CD14-positive monocyte (primary cell): ENCODE measurements around the gene SLC35F3. TPM values are rescaled to one million over a fixed set of nuclear protein-coding genes. Genes with fewer than 3 reads are reported as not detected.

Experiments used
- DNase-seq, 3 donors: peaks; one replicate each; pipeline ENCODE4 v3.0.0-alpha.2; 2011 to 2022
- H2AFZ ChIP-seq: 2 replicates; pipeline ENCODE4 v1.6.0; 2012; ENCODE audit warnings: mild to moderate bottlenecking, low read depth, low read length, inconsistent platforms; ENCODE audit not compliant: insufficient read depth, poor library complexity, severe bottlenecking
- H3K27ac ChIP-seq, 2 donors: 1 replicate in 1 of 2; 2 replicates in 1 of 2; pipeline ENCODE4 v1.5.1; 2012 to 2013; ENCODE audit warnings: low read length in 2 of 2, control low read depth in 1 of 2, inconsistent platforms in 1 of 2, low read depth in 1 of 2, mild to moderate bottlenecking in 1 of 2
- H3K27me3 ChIP-seq, 2 donors: one replicate each; pipeline versions ENCODE4 v1.6.0 to v1.6.1; 2011 to 2013; ENCODE audit warnings: low read length in 2 of 2; ENCODE audit not compliant: control insufficient read depth in 2 of 2, insufficient read depth in 2 of 2
- H3K36me3 ChIP-seq, 2 donors: replicated peaks in 1 of 2; 1 replicate in 1 of 2; 2 replicates in 1 of 2; pipeline versions ENCODE4 v1.5.1 to v1.6.1; 2012 to 2013; ENCODE audit warnings: low read length in 2 of 2, control low read depth in 1 of 2, inconsistent platforms in 1 of 2, mild to moderate bottlenecking in 1 of 2; ENCODE audit not compliant: insufficient read depth in 2 of 2, control insufficient read depth in 1 of 2
- H3K4me1 ChIP-seq, 2 donors: 1 replicate in 1 of 2; 2 replicates in 1 of 2; pipeline versions ENCODE4 v1.5.1 to v1.6.1; 2012 to 2013; ENCODE audit warnings: low read length in 2 of 2, control low read depth in 1 of 2, inconsistent platforms in 1 of 2, mild to moderate bottlenecking in 1 of 2, moderate library complexity in 1 of 2; ENCODE audit not compliant: insufficient read depth in 2 of 2, control insufficient read depth in 1 of 2
- H3K4me2 ChIP-seq: replicated peaks from 2 replicates; pipeline ENCODE3; 2012; ENCODE audit warnings: low read length, moderate library complexity, mild to moderate bottlenecking; ENCODE audit not compliant: poor library complexity, severe bottlenecking; ENCODE audit errors: extremely low read depth
- H3K4me3 ChIP-seq, 3 experiments: fragments of 200-600 bp in 1 of 3; sonication (generic) in 1 of 3; replicated peaks in 1 of 3; 1 replicate in 2 of 3; 2 replicates in 1 of 3; pipeline ENCODE4 v1.5.1; 2011 to 2013; ENCODE audit warnings: low read length in 3 of 3, mild to moderate bottlenecking in 3 of 3, control low read depth in 2 of 3, low read depth in 2 of 3, inconsistent platforms in 1 of 3, moderate library complexity in 1 of 3
- H3K79me2 ChIP-seq: 2 replicates; pipeline ENCODE4 v1.6.0; 2012; ENCODE audit warnings: mild to moderate bottlenecking, control low read depth, inconsistent platforms, low read length, moderate library complexity; ENCODE audit not compliant: insufficient read depth
- H3K9ac ChIP-seq: 2 replicates; pipeline ENCODE4 v1.6.0; 2017; ENCODE audit warnings: low read length, mild to moderate bottlenecking; ENCODE audit not compliant: insufficient read depth, poor library complexity, severe bottlenecking
- H3K9me3 ChIP-seq, 2 donors: replicated peaks in 1 of 2; 1 replicate in 1 of 2; 2 replicates in 1 of 2; pipeline versions ENCODE4 v1.5.1 to v1.6.1; 2012 to 2013; ENCODE audit warnings: low read length in 2 of 2, control low read depth in 1 of 2; ENCODE audit not compliant: control insufficient read depth in 1 of 2, insufficient read depth in 1 of 2
- H4K20me1 ChIP-seq: 2 replicates; pipeline ENCODE4 v1.6.0; 2012; ENCODE audit warnings: mild to moderate bottlenecking, low read length, control low read depth, moderate library complexity; ENCODE audit not compliant: insufficient read depth
- H3K27ac Mint-ChIP-seq, 7 donors: one replicate each; pipeline ENCODE4 v1.8.0; 2020; ENCODE audit warnings: mild to moderate bottlenecking in 7 of 7, mixed read lengths in 7 of 7, moderate library complexity in 6 of 7, inconsistent platforms in 2 of 7
- H3K27me3 Mint-ChIP-seq, 3 donors: one replicate each; pipeline ENCODE4 v1.8.0; 2021 to 2022; ENCODE audit warnings: low read depth in 3 of 3, mild to moderate bottlenecking in 3 of 3, mixed read lengths in 3 of 3, moderate library complexity in 3 of 3, inconsistent platforms in 1 of 3
- H3K36me3 Mint-ChIP-seq, 2 donors: one replicate each; pipeline ENCODE4 v1.8.0; 2020; ENCODE audit warnings: mixed read lengths in 2 of 2, inconsistent platforms in 1 of 2, mild to moderate bottlenecking in 1 of 2
- H3K4me1 Mint-ChIP-seq: one replicate; pipeline ENCODE4 v1.8.0; 2020; ENCODE audit warnings: mild to moderate bottlenecking, mixed read lengths
- H3K4me3 Mint-ChIP-seq, 2 donors: one replicate each; pipeline ENCODE4 v1.8.0; 2020; ENCODE audit warnings: mild to moderate bottlenecking in 2 of 2, mixed read lengths in 2 of 2, moderate library complexity in 1 of 2
- H3K9me3 Mint-ChIP-seq, 7 donors: one replicate each; pipeline ENCODE4 v1.8.0; 2020 to 2022; ENCODE audit warnings: mixed read lengths in 7 of 7, mild to moderate bottlenecking in 6 of 7, moderate library complexity in 6 of 7, inconsistent platforms in 2 of 7
- WGBS: methylation state at CpG from one replicate; pipeline ENCODE4 v1.1.5; 2013; ENCODE audit warnings: missing lambda C conversion rate; ENCODE audit not compliant: insufficient coverage; 5-methylcytosine and 5-hydroxymethylcytosine counted together
- intact Hi-C, 2 donors: fragments of 100-400 bp; cut with micrococcal nuclease; formaldehyde crosslinking; loops; one replicate each; pipeline versions ENCODE4 v1.15.0 to v1.15.1; 2023
- polyA plus RNA-seq, 3 donors: library from polyadenylated mRNA; depleted of rRNA in 1 of 3; unstranded in 2 of 3; stranded (reverse) in 1 of 3; fragments of 300-500 nt in 2 of 3; fragments of >200 nt in 1 of 3; fragmentation: Illumina TruSeq in 2 of 3; gene quantifications; 1 replicate in 2 of 3; 2 replicates in 1 of 3; pipeline ENCODE4 v1.2.3, GENCODE V29; 2012 to 2021
- TF ChIP-seq, protein P1 (sequence below): fragments of 200-600 bp; IDR thresholded peaks from one replicate; pipeline ENCODE4 v1.8.0; 2022; ENCODE audit warnings: antibody characterized with exemption, mild to moderate bottlenecking

Gene SLC35F3
- polyA plus RNA-seq, 3 donors = 0.17 to 0.78 TPM; not detected in 1

- no peaks in the 10 kb centered on the region for H3K36me3 ChIP-seq
- H3K9ac ChIP-seq = no peak overlapping the region
- H3K36me3 Mint-ChIP-seq = no peaks in the 10 kb centered on the region
- no peak overlapping the region for H3K4me3 ChIP-seq
- no peaks in the 10 kb centered on the region for H3K4me1 Mint-ChIP-seq
- no peak overlapping the region for H3K27ac Mint-ChIP-seq
- no peaks in the 10 kb centered on the region for H3K27me3 ChIP-seq
- WGBS = no CpG with 5 or more reads among the region's 7 CpGs
- no peak overlapping the region for H3K4me2 ChIP-seq
- no peaks in the 10 kb centered on the region for H4K20me1 ChIP-seq
- no peaks in the 10 kb centered on the region for H3K79me2 ChIP-seq
- H2AFZ ChIP-seq = no peak overlapping the region
- H3K4me3 Mint-ChIP-seq = no peak overlapping the region
- TF ChIP-seq, protein P1, sequence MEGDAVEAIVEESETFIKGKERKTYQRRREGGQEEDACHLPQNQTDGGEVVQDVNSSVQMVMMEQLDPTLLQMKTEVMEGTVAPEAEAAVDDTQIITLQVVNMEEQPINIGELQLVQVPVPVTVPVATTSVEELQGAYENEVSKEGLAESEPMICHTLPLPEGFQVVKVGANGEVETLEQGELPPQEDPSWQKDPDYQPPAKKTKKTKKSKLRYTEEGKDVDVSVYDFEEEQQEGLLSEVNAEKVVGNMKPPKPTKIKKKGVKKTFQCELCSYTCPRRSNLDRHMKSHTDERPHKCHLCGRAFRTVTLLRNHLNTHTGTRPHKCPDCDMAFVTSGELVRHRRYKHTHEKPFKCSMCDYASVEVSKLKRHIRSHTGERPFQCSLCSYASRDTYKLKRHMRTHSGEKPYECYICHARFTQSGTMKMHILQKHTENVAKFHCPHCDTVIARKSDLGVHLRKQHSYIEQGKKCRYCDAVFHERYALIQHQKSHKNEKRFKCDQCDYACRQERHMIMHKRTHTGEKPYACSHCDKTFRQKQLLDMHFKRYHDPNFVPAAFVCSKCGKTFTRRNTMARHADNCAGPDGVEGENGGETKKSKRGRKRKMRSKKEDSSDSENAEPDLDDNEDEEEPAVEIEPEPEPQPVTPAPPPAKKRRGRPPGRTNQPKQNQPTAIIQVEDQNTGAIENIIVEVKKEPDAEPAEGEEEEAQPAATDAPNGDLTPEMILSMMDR = peak; percentile 97
- H3K4me1 ChIP-seq = no peaks in the 10 kb centered on the region
- H3K9me3 ChIP-seq = no peaks in the 10 kb centered on the region
- peak; percentile 21 to 54 (median 48) for DNase-seq
- peaks cover 0 to 2% (median 0%) of the 10 kb centered on the region in 7 donors for H3K9me3 Mint-ChIP-seq
- intact Hi-C loops = loop anchor here (10.0 kb wide), 2 partner anchors 150 to 160 kb away; no protein-coding TSS in a partner anchor
- H3K27me3 Mint-ChIP-seq = peaks cover 0 to 1% (median 1%) of the 10 kb centered on the region in 3 donors
- H3K27ac ChIP-seq = no peak overlapping the region
Measured at GRCh38 chr1:234154320-234155251, 250.1 kb downstream of the SLC35F3 start.

DNA sequence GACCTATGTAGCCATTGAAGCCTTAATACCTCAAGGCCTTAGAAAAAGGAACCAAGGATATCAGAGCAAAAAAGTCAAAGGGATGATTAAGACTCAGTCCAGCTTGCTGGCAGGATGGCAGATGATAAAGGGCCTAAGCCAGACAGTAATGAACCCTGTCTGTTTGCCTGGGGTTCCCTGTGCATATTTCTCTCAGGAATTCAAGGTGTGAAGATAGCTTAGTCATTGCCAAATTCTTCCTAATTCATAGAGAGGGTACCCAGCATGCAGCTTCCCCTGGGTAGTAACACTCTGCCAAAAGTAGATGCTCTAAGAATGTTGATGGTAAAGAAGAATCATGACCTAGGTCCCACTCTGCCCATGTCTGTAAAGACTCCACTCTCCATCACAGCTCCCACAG lies 258.2 kb downstream of the SLC35F3 start:
- H3K27me3 ChIP-seq = no peaks in the 10 kb centered on the region
- H3K27ac ChIP-seq = no peak overlapping the region
- TF ChIP-seq, protein P1 = no peak
- H3K79me2 ChIP-seq = no peaks in the 10 kb centered on the region
- Mint-ChIP-seq H3K9me3 (no peaks in the 10 kb centered on the region), H3K4me1 (peaks cover 6% of the 10 kb centered on the region), H3K4me3 (no peak overlapping the region), H3K27ac (no peak overlapping the region), H3K27me3 (peaks cover 0 to 6% (median 5%) of the 10 kb centered on the region in 3 donors), H3K36me3 (no peaks in the 10 kb centered on the region)
- intact Hi-C loops = no loop called here
- H3K36me3 ChIP-seq = no peaks in the 10 kb centered on the region
- H3K9me3 ChIP-seq = no peaks in the 10 kb centered on the region
- H3K4me1 ChIP-seq = no peaks in the 10 kb centered on the region
- no peak overlapping the region for H2AFZ ChIP-seq
- H4K20me1 ChIP-seq = no peaks in the 10 kb centered on the region
- no peak for DNase-seq
- no peak overlapping the region for H3K9ac ChIP-seq
- no peak overlapping the region for H3K4me3 ChIP-seq
- no peak overlapping the region for H3K4me2 ChIP-seq
